ENCODE results near the gene ZNF296. TPM values are rescaled to one million over a fixed set of nuclear protein-coding genes. Genes with fewer than 3 reads are reported as not detected.
A peak's percentile ranks its signal among the peaks of the same experiment; 100 is the strongest.

Gene ZNF296
- total RNA-seq, 1 experiment from 2014 or later: not detected

GRCh38 chr19:45038931-45039893, 37.1 kb downstream of the ZNF296 start, which contains the start of gene CLASRP:
TSS of gene CLASRP (plus strand) at chr19:45039045. CDS start at chr19:45040213, 1,168 bp downstream.
- DNase-seq (ENCODE audit: low spot score): peak; percentile 91
- in situ Hi-C loops (cut with HindIII; ENCODE audit: low sequenced_read_pairs): no loop called here

GRCh38 chr19:45037393-45038169, 38.7 kb downstream of the ZNF296 start:
- no peak for DNase-seq (ENCODE audit: low spot score)
- in situ Hi-C loops (cut with HindIII; ENCODE audit: low sequenced_read_pairs): no loop called here

GRCh38 chr19:45035755-45036154, 40.5 kb downstream of the ZNF296 start:
- in situ Hi-C loops (cut with HindIII; ENCODE audit: low sequenced_read_pairs): no loop called here
- no peak for DNase-seq (ENCODE audit: low spot score)

- no peak for DNase-seq (ENCODE audit: low spot score)
- in situ Hi-C loops (cut with HindIII; ENCODE audit: low sequenced_read_pairs): no loop called here
Measured at GRCh38 chr19:45032421-45032820, 43.9 kb downstream of the ZNF296 start.

- no peak for DNase-seq (ENCODE audit: low spot score)
Measured at GRCh38 chr19:45030825-45031224, 45.5 kb downstream of the ZNF296 start.

GRCh38 chr19:45027371-45027770, 48.9 kb downstream of the ZNF296 start:
- in situ Hi-C loops (cut with HindIII; ENCODE audit: low sequenced_read_pairs): no loop called here
- DNase-seq (ENCODE audit: low spot score): no peak

More at GRCh38 chr19:45030825-45031224, 45.5 kb downstream of the ZNF296 start:
- in situ Hi-C loops (cut with HindIII; ENCODE audit: low sequenced_read_pairs): no loop called here

GRCh38 chr19:45025264-45025663, 51.0 kb downstream of the ZNF296 start:
- in situ Hi-C loops (cut with HindIII; ENCODE audit: low sequenced_read_pairs): no loop called here
- no peak for DNase-seq (ENCODE audit: low spot score)

GRCh38 chr19:45023048-45023447, 53.2 kb downstream of the ZNF296 start:
- no peak for DNase-seq (ENCODE audit: low spot score)
- in situ Hi-C loops (cut with HindIII; ENCODE audit: low sequenced_read_pairs): no loop called here

- DNase-seq (ENCODE audit: low spot score): no peak
- in situ Hi-C loops (cut with HindIII; ENCODE audit: low sequenced_read_pairs): no loop called here
Measured at GRCh38 chr19:45021971-45022370, 54.3 kb downstream of the ZNF296 start.

Other genes starting within 250 kb of the ZNF296 start
- gene NECTIN2, start 230.2 kb downstream of the ZNF296 start, total RNA-seq (2014; rRNA removed; shearing (Covaris generic)): 126 and 154 TPM in 2 replicates
- gene TOMM40, start 185.2 kb downstream of the ZNF296 start, total RNA-seq (2014; rRNA removed; shearing (Covaris generic)): 226 and 256 TPM in 2 replicates
- gene APOE, start 170.7 kb downstream of the ZNF296 start, total RNA-seq (2014; rRNA removed; shearing (Covaris generic)): 2,018 and 2,607 TPM in 2 replicates
- gene APOC1, start 161.9 kb downstream of the ZNF296 start, total RNA-seq (2014; rRNA removed; shearing (Covaris generic)): 182 and 412 TPM in 2 replicates
- gene APOC4, start 134.2 kb downstream of the ZNF296 start, total RNA-seq (2014; rRNA removed; shearing (Covaris generic)): not detected in 2 replicates
- not detected in 2 replicates for gene APOC2, start 130.4 kb downstream of the ZNF296 start, total RNA-seq (2014; rRNA removed; shearing (Covaris generic))
- gene CLPTM1, start 121.1 kb downstream of the ZNF296 start, total RNA-seq (2014; rRNA removed; shearing (Covaris generic)): 6.2 and 17.2 TPM in 2 replicates
- 12.7 and 16.6 TPM in 2 replicates for gene RELB, start 75.0 kb downstream of the ZNF296 start, total RNA-seq (2014; rRNA removed; shearing (Covaris generic))
- 12.1 and 23.8 TPM in 2 replicates for gene CLASRP, start 37.4 kb downstream of the ZNF296 start, total RNA-seq (2014; rRNA removed; shearing (Covaris generic))
- gene GEMIN7, start 2.8 kb upstream of the ZNF296 start, total RNA-seq (2014; rRNA removed; shearing (Covaris generic)): 93.1 and 100 TPM in 2 replicates
- gene PPP1R37, start 16.7 kb upstream of the ZNF296 start, total RNA-seq (2014; rRNA removed; shearing (Covaris generic)): 28.6 and 42.6 TPM in 2 replicates
- gene NKPD1, start 84.5 kb upstream of the ZNF296 start, total RNA-seq (2014; rRNA removed; shearing (Covaris generic)): 0.31 TPM in 1 of 2 replicates, not detected in the other
- gene TRAPPC6A, start 101.8 kb upstream of the ZNF296 start, total RNA-seq (2014; rRNA removed; shearing (Covaris generic)): 38.4 and 52.9 TPM in 2 replicates
- 9.0 and 14.7 TPM in 2 replicates for gene BLOC1S3, start 102.3 kb upstream of the ZNF296 start, total RNA-seq (2014; rRNA removed; shearing (Covaris generic))
- gene EXOC3L2, start 168.9 kb upstream of the ZNF296 start, total RNA-seq (2014; rRNA removed; shearing (Covaris generic)): not detected in 2 replicates
- 19.2 and 23.6 TPM in 2 replicates for gene MARK4, start 174.8 kb upstream of the ZNF296 start, total RNA-seq (2014; rRNA removed; shearing (Covaris generic))
- gene CKM, start 246.4 kb upstream of the ZNF296 start, total RNA-seq (2014; rRNA removed; shearing (Covaris generic)): 8.1 and 9.7 TPM in 2 replicates

Measured in G401 (cell line).